ENCODE data around the gene BCL2. TPM values are rescaled to one million over a fixed set of nuclear protein-coding genes. Genes with fewer than 3 reads are reported as not detected.

BCL2 gene
- total and polyA plus RNA-seq, 3 donors from 2014 or later: 6.3 to 20.8 (median 16.0) TPM

DNA sequence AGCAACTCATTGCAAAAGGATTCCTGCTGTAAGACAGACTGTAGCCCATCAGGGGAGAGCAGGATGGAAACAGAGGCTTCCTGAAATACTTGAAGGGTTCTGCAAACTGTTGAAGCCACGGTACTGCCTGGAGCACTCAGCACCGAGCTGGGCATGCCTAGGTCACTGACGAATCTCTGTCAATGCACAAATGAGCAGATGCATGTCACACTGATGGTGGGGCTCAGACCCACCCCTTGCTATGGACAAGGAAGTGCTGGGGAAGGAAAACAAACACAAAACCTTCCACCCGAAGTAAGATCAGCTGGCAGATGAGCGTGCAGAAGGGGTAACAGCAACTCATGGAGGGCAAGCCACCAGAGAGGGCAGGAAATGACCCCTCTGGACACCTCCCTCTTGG lies 136.7 kb downstream of the BCL2 start:
- DNase-seq: no peak
- H3K27me3 ChIP-seq: no peaks in the 10 kb centered on the region
- intact Hi-C loops (cut with DNase I; ENCODE audit: low total_unique reads): no loop called here
- no peaks in the 10 kb centered on the region for H3K36me3 ChIP-seq (ENCODE audit: low read depth, missing control alignments)
- no peaks in the 10 kb centered on the region for H3K9me3 ChIP-seq
- 70 to 84% methylated on average over 5 of the region's 5 CpGs for WGBS, 2 donors
- no peak overlapping the region for H3K4me3 ChIP-seq
- no peak overlapping the region for H3K27ac ChIP-seq
- H3K4me1 ChIP-seq: peaks cover 22% of the 10 kb centered on the region
- TF ChIP-seq, protein P1, sequence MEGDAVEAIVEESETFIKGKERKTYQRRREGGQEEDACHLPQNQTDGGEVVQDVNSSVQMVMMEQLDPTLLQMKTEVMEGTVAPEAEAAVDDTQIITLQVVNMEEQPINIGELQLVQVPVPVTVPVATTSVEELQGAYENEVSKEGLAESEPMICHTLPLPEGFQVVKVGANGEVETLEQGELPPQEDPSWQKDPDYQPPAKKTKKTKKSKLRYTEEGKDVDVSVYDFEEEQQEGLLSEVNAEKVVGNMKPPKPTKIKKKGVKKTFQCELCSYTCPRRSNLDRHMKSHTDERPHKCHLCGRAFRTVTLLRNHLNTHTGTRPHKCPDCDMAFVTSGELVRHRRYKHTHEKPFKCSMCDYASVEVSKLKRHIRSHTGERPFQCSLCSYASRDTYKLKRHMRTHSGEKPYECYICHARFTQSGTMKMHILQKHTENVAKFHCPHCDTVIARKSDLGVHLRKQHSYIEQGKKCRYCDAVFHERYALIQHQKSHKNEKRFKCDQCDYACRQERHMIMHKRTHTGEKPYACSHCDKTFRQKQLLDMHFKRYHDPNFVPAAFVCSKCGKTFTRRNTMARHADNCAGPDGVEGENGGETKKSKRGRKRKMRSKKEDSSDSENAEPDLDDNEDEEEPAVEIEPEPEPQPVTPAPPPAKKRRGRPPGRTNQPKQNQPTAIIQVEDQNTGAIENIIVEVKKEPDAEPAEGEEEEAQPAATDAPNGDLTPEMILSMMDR (IDR thresholded peaks at IDR 0.05): no peak
- no peak for TF ChIP-seq POLR2A (IDR thresholded peaks at IDR 0.05)

DNA sequence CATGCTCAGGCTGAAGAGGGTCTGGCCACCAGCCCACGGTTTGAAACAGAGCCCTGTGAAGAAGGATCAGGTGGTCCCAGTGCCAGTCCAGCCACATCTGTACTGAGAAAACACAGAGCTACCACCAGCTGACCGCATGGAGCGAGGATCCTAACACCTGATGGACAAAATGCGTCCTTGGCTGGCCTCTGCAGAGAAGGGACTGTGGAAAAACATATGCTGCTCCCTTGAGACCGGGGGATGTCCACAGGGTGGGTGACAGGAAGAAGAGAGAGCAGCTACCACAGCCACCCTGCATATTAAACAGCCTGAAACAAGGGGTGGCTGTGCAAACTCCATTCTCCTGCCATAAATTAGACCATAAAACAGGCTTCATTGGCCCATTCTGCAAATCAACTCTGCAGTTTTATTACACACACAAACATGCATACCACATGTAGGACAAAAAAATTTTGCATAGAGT lies 137.2 kb downstream of the BCL2 start:
- intact Hi-C loops (cut with DNase I; ENCODE audit: low total_unique reads): no loop called here
- no peak overlapping the region for H3K27ac ChIP-seq
- H3K9me3 ChIP-seq: no peaks in the 10 kb centered on the region
- H3K4me1 ChIP-seq: peaks cover 24% of the 10 kb centered on the region
- no peaks in the 10 kb centered on the region for H3K27me3 ChIP-seq
- DNase-seq: no peak
- TF ChIP-seq POLR2A (IDR thresholded peaks at IDR 0.05): no peak
- TF ChIP-seq, protein P1 (IDR thresholded peaks at IDR 0.05): no peak
- no peaks in the 10 kb centered on the region for H3K36me3 ChIP-seq (ENCODE audit: low read depth, missing control alignments)
- WGBS, 2 donors: 83 to 94% methylated on average over 2 to 5 of the region's 5 CpGs
- no peak overlapping the region for H3K4me3 ChIP-seq

DNA sequence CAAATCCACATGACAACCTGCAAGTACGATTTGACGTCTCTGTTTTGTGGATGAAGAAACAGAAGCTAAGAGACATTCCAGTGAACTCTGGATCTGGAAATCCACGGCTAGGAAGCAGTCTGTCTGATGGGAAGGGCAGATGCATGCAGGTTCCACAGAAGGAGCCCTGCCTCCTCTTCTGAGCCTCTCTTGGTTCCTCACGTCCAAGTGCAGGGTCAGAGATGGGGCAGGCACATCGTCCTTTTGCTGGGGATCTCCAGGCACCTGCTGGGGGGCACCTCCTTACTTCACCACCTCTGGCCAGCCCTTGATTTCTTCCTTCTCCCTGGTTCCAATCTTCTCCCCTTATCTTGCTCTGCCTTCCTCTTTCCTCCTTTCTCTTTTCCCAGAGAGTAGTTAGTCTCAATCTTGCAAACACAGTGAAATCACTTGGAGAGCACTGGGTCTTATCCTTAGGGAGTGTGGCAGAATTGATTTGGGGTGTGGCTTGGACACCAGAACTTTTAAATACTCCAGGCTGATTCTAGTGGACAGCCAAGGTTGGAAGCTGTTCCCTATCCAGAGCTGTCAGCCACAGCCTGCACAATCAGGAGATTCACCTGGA lies 137.8 kb downstream of the BCL2 start:
- peaks cover 19% of the 10 kb centered on the region for H3K4me1 ChIP-seq
- TF ChIP-seq POLR2A (IDR thresholded peaks at IDR 0.05): no peak
- TF ChIP-seq, protein P1 (IDR thresholded peaks at IDR 0.05): no peak
- no peak overlapping the region for H3K4me3 ChIP-seq
- WGBS, 2 donors: 66 to 84% methylated on average over 5 of the region's 5 CpGs
- H3K27ac ChIP-seq: no peak overlapping the region
- DNase-seq: no peak
- no peaks in the 10 kb centered on the region for H3K27me3 ChIP-seq
- intact Hi-C loops (cut with DNase I; ENCODE audit: low total_unique reads): no loop called here
- H3K36me3 ChIP-seq (ENCODE audit: low read depth, missing control alignments): no peaks in the 10 kb centered on the region
- no peaks in the 10 kb centered on the region for H3K9me3 ChIP-seq

DNA sequence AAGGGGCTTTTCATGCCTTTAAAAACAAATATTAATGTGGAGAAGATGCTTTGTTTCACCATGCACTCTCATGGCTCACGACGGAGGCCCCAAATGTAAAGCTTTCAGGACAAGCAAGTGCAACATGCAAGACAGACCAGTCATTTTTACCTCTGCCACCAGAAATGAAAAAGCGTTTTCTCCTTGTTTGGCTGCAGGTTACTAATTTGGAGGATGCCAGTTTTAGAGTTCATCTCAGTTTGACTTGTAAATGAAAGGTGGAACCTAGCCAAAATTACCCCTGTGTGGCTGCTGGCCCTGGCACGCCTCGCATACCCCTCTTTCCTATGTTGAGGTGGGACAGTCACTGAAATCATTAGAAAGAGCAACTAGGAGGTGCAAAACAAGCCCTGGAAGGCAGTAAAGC lies 138.6 kb downstream of the BCL2 start:
- Histone ChIP-seq H3K36me3 (ENCODE audit: low read depth, missing control alignments) (no peaks in the 10 kb centered on the region), H3K4me3 (no peak overlapping the region), H3K27me3 (no peaks in the 10 kb centered on the region), H3K4me1 (peaks cover 19% of the 10 kb centered on the region), H3K27ac (no peak overlapping the region), H3K9me3 (no peaks in the 10 kb centered on the region)
- TF ChIP-seq, protein P1 (IDR thresholded peaks at IDR 0.05): no peak
- TF ChIP-seq POLR2A (IDR thresholded peaks at IDR 0.05): no peak
- intact Hi-C loops (cut with DNase I; ENCODE audit: low total_unique reads): no loop called here
- 92 to 93% methylated on average over 5 of the region's 5 CpGs for WGBS, 2 donors
- no peak for DNase-seq

DNA sequence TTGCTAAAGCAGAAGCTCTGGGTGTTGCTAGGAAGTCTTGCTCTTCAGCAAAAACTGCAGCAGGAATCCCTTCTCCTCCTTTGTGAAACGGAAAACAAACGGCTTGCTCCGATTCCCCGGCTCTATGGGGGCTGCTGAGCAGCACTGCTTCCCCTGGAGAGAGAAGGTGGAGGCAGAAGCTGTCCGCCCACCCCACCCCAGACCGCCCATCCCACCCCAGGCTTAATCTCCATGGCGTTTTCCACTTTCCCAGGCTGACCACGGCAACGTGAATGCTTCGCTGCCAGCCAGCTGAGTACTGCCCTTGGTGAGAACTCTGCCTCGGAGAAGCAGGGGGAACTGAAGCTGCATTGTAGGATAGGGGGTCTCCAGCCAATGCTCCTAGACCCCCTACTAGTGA lies 139.2 kb downstream of the BCL2 start:
- no peak for DNase-seq
- intact Hi-C loops (cut with DNase I; ENCODE audit: low total_unique reads): no loop called here
- WGBS, 2 donors: 82 to 100% methylated on average over 1 to 11 of the region's 11 CpGs

More for the DNA sequence above, 139.2 kb downstream of the BCL2 start:
- no peak overlapping the region for H3K4me3 ChIP-seq
- no peak overlapping the region for H3K27ac ChIP-seq
- H3K27me3 ChIP-seq: no peaks in the 10 kb centered on the region
- peaks cover 19% of the 10 kb centered on the region for H3K4me1 ChIP-seq
- no peak for TF ChIP-seq POLR2A (IDR thresholded peaks at IDR 0.05)
- TF ChIP-seq, protein P1 (IDR thresholded peaks at IDR 0.05): no peak
- H3K9me3 ChIP-seq: no peaks in the 10 kb centered on the region
- no peaks in the 10 kb centered on the region for H3K36me3 ChIP-seq (ENCODE audit: low read depth, missing control alignments)
